Fibroblast of pulmonary artery (primary cell): ENCODE results near the gene SPARC.
"Not testable (repeated sequence)": the region's sequence is repeated elsewhere in the genome, so short reads cannot be mapped to it uniquely, and the experiment has no call there.

Experiments
- DNase-seq: peaks from one replicate; pipeline ENCODE4 v3.0.0-alpha.2; 2010; ENCODE audit warnings: low read depth
- H3K4me3 ChIP-seq: replicated peaks from 2 replicates; pipeline ENCODE4 v1.5.1; 2011; ENCODE audit warnings: low read depth, mild to moderate bottlenecking, control low read depth, low read length, moderate library complexity
- CTCF ChIP-seq: IDR thresholded peaks from 2 replicates; pipeline ENCODE4 v1.5.1; 2011; ENCODE audit warnings: mild to moderate bottlenecking, control low read depth, low read length, inconsistent platforms; ENCODE audit errors: missing control alignments

The SPARC gene

GRCh38 chr5:151703780-151704179 lies 17.1 kb upstream of the SPARC start:
- no peak for TF ChIP-seq CTCF
- no peak overlapping the region for H3K4me3 ChIP-seq
- DNase-seq, result no peak

- no peak for TF ChIP-seq CTCF
Measured at GRCh38 chr5:151703227-151703626, 16.5 kb upstream of the SPARC start.

GRCh38 chr5:151700820-151701219 lies 14.1 kb upstream of the SPARC start:
- H3K4me3 ChIP-seq, result no peak overlapping the region
- no peak for DNase-seq
- TF ChIP-seq CTCF, result no peak

More at GRCh38 chr5:151703227-151703626, 16.5 kb upstream of the SPARC start:
- no peak for DNase-seq
- no peak overlapping the region for H3K4me3 ChIP-seq

GRCh38 chr5:151700296-151700695 lies 13.6 kb upstream of the SPARC start:
- no peak overlapping the region for H3K4me3 ChIP-seq
- TF ChIP-seq CTCF, result no peak
- DNase-seq, result no peak

- H3K4me3 ChIP-seq, result no peak overlapping the region
- DNase-seq, result peak; percentile 97
- TF ChIP-seq CTCF, result no peak
Measured at GRCh38 chr5:151699071-151699901, 12.6 kb upstream of the SPARC start.

- DNase-seq, H3K4me3 ChIP-seq: not testable (repeated sequence)
Measured at GRCh38 chr5:151698081-151698480, 11.4 kb upstream of the SPARC start.

- H3K4me3 ChIP-seq, result no peak overlapping the region
- TF ChIP-seq CTCF, result no peak
- DNase-seq, result no peak
Measured at GRCh38 chr5:151697452-151697851, 10.7 kb upstream of the SPARC start.
